Measurements from ENCODE around the gene CCN5.

Gene CCN5

GRCh38 chr20:44719841-44720240 lies 4.7 kb downstream of the CCN5 start:
- no peak overlapping the region for H3K4me3 ChIP-seq (ENCODE audit: low read depth, low read length)
- TF ChIP-seq POLR2A (IDR thresholded peaks at IDR 0.05; ENCODE audit: extremely low read depth, insufficient read length) (no peak), MYC (IDR thresholded peaks at IDR 0.05; ENCODE audit: low read depth, low read length) (no peak), CTCF (IDR thresholded peaks at IDR 0.05; ENCODE audit: low read depth, low read length) (no peak), MAX (IDR thresholded peaks at IDR 0.05; ENCODE audit: low read depth, low read length) (no peak)
- DNase-seq (ENCODE audit: low read depth) = no peak

GRCh38 chr20:44720621-44720996 lies 5.4 kb downstream of the CCN5 start:
- TF ChIP-seq CTCF (IDR thresholded peaks at IDR 0.05; ENCODE audit: low read depth, low read length) (no peak), POLR2A (IDR thresholded peaks at IDR 0.05; ENCODE audit: extremely low read depth, insufficient read length) (no peak), MAX (IDR thresholded peaks at IDR 0.05; ENCODE audit: low read depth, low read length) (no peak), MYC (IDR thresholded peaks at IDR 0.05; ENCODE audit: low read depth, low read length) (no peak)
- DNase-seq (ENCODE audit: low read depth) = no peak
- no peak overlapping the region for H3K4me3 ChIP-seq (ENCODE audit: low read depth, low read length)

GRCh38 chr20:44720997-44721784 lies 6.0 kb downstream of the CCN5 start:
- H3K4me3 ChIP-seq (ENCODE audit: low read depth, low read length) = no peak overlapping the region
- DNase-seq (ENCODE audit: low read depth) = no peak
- TF ChIP-seq MYC (IDR thresholded peaks at IDR 0.05; ENCODE audit: low read depth, low read length) = no peak
- no peak for TF ChIP-seq POLR2A (IDR thresholded peaks at IDR 0.05; ENCODE audit: extremely low read depth, insufficient read length)
- TF ChIP-seq CTCF (IDR thresholded peaks at IDR 0.05; ENCODE audit: low read depth, low read length) = no peak
- no peak for TF ChIP-seq MAX (IDR thresholded peaks at IDR 0.05; ENCODE audit: low read depth, low read length)

- TF ChIP-seq MYC (IDR thresholded peaks at IDR 0.05; ENCODE audit: low read depth, low read length) (no peak), POLR2A (IDR thresholded peaks at IDR 0.05; ENCODE audit: extremely low read depth, insufficient read length) (no peak), CTCF (IDR thresholded peaks at IDR 0.05; ENCODE audit: low read depth, low read length) (no peak), MAX (IDR thresholded peaks at IDR 0.05; ENCODE audit: low read depth, low read length) (no peak)
- H3K4me3 ChIP-seq (ENCODE audit: low read depth, low read length) = no peak overlapping the region
These were observed 6.6 kb downstream of the CCN5 start for GRCh38 chr20:44721785-44722054.

GRCh38 chr20:44722990-44723389 lies 7.8 kb downstream of the CCN5 start:
- DNase-seq (ENCODE audit: low read depth) = no peak
- H3K4me3 ChIP-seq (ENCODE audit: low read depth, low read length) = no peak overlapping the region
- TF ChIP-seq MYC (IDR thresholded peaks at IDR 0.05; ENCODE audit: low read depth, low read length) (no peak), POLR2A (IDR thresholded peaks at IDR 0.05; ENCODE audit: extremely low read depth, insufficient read length) (no peak), MAX (IDR thresholded peaks at IDR 0.05; ENCODE audit: low read depth, low read length) (no peak), CTCF (IDR thresholded peaks at IDR 0.05; ENCODE audit: low read depth, low read length) (no peak)

More at GRCh38 chr20:44721785-44722054, 6.6 kb downstream of the CCN5 start:
- DNase-seq (ENCODE audit: low read depth) = no peak
